ENCODE measurements around the gene LIPG. TPM values are rescaled to one million over a fixed set of nuclear protein-coding genes. Genes with fewer than 3 reads are reported as not detected.

The LIPG gene
- total and polyA plus RNA-seq, 5 donors from 2014 or later: not detected

DNA sequence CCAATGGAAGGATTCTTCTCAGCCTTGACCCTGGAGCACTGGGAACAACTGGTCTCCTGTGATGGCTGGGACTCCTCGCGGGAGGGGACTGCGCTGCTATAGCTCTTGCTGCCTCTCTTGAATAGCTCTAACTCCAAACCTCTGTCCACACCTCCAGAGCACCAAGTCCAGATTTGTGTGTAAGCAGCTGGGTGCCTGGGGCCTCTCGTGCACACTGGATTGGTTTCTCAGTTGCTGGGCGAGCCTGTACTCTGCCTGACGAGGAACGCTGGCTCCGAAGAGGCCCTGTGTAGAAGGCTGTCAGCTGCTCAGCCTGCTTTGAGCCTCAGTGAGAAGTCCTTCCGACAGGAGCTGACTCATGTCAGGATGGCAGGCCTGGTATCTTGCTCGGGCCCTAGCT, 28.8 kb downstream of the LIPG start:
- H3K4me1 Mint-ChIP-seq: no peaks in the 10 kb centered on the region
- Histone ChIP-seq H3K9me3 (ENCODE audit: control insufficient read depth in 2 of 2, low read length in 2 of 2) (no peaks in the 10 kb centered on the region), H3K4me3 (ENCODE audit: low read depth, low read length) (no peak overlapping the region), H3K36me3 (ENCODE audit: control insufficient read depth, insufficient read depth, low read length) (no peaks in the 10 kb centered on the region), H3K27ac (ENCODE audit: insufficient read depth, low read length, poor library complexity, severe bottlenecking) (no peak overlapping the region), H3K27me3 (ENCODE audit: control insufficient read depth, insufficient read depth, low read length) (peaks cover 3% of the 10 kb centered on the region), H3K4me1 (ENCODE audit: control insufficient read depth, insufficient read depth, low read length, poor library complexity, severe bottlenecking) (no peaks in the 10 kb centered on the region)
- DNase-seq: no peak
- H3K27ac Mint-ChIP-seq: no peak overlapping the region
- peaks cover 0 to 2% (median 0%) of the 10 kb centered on the region in 7 donors for H3K9me3 Mint-ChIP-seq
- H3K4me3 Mint-ChIP-seq: no peak overlapping the region
- no peak for ATAC-seq (ENCODE audit: low read depth in 2 of 2)
- peaks cover 8% of the 10 kb centered on the region for H3K27me3 Mint-ChIP-seq
- no peaks in the 10 kb centered on the region for H3K36me3 Mint-ChIP-seq

DNA sequence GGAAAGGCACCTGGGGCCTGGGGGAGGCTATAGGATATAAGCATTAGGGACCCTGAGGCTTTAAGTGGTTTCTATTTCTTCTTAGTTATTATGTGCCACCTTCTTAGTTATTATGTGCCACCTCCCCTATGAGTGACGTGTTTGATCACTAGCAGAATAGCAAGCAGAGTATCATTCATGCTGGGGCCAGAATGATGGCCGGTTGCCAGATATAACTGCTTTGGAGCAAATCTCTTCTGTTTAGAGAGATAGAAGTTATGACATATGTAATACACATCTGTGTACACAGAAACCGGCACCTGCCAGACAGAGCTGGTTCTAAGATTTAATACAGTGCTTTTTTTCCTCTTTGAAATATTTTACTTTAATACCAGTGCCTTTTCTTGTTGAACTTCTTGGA, 29.4 kb downstream of the LIPG start:
- H3K27ac ChIP-seq (ENCODE audit: insufficient read depth, low read length, poor library complexity, severe bottlenecking): no peak overlapping the region
- no peaks in the 10 kb centered on the region for H3K9me3 ChIP-seq (ENCODE audit: control insufficient read depth in 2 of 2, low read length in 2 of 2)
- Mint-ChIP-seq H3K9me3 (peaks cover 0 to 2% (median 0%) of the 10 kb centered on the region in 7 donors), H3K4me1 (no peaks in the 10 kb centered on the region), H3K27ac (no peak overlapping the region), H3K36me3 (no peaks in the 10 kb centered on the region), H3K4me3 (no peak overlapping the region), H3K27me3 (peaks cover 8% of the 10 kb centered on the region)
- H3K27me3 ChIP-seq (ENCODE audit: control insufficient read depth, insufficient read depth, low read length): peaks cover 3% of the 10 kb centered on the region
- no peaks in the 10 kb centered on the region for H3K4me1 ChIP-seq (ENCODE audit: control insufficient read depth, insufficient read depth, low read length, poor library complexity, severe bottlenecking)
- ATAC-seq (ENCODE audit: low read depth in 2 of 2) (no peak), DNase-seq (no peak)
- no peaks in the 10 kb centered on the region for H3K36me3 ChIP-seq (ENCODE audit: control insufficient read depth, insufficient read depth, low read length)
- H3K4me3 ChIP-seq (ENCODE audit: low read depth, low read length): no peak overlapping the region

DNA sequence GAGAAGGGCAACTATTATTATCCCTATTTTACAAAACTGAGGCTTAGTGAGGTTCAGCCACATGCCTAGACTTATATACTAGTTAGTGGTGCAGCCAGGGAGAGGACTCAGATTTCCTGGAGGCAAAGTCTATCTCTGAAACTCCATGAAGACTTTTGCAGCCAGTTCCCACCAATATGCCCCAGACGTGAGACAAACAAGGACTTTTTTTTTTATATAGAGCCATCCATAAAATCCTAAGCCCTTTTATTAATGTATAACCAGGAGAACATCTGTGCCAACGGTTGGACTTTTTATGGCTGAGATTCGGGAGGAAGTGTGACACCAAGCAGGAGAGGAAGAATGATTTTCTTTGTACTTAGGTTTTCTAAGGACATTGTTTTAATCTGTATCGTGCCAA, 29.9 kb downstream of the LIPG start:
- Histone ChIP-seq H3K4me1 (ENCODE audit: control insufficient read depth, insufficient read depth, low read length, poor library complexity, severe bottlenecking) (no peaks in the 10 kb centered on the region), H3K36me3 (ENCODE audit: control insufficient read depth, insufficient read depth, low read length) (no peaks in the 10 kb centered on the region), H3K27ac (ENCODE audit: insufficient read depth, low read length, poor library complexity, severe bottlenecking) (no peak overlapping the region), H3K27me3 (ENCODE audit: control insufficient read depth, insufficient read depth, low read length) (peaks cover 3% of the 10 kb centered on the region), H3K9me3 (ENCODE audit: control insufficient read depth in 2 of 2, low read length in 2 of 2) (no peaks in the 10 kb centered on the region), H3K4me3 (ENCODE audit: low read depth, low read length) (no peak overlapping the region)
- no peak overlapping the region for H3K27ac Mint-ChIP-seq
- H3K4me3 Mint-ChIP-seq: no peak overlapping the region
- H3K27me3 Mint-ChIP-seq: peaks cover 8% of the 10 kb centered on the region
- no peaks in the 10 kb centered on the region for H3K4me1 Mint-ChIP-seq
- no peaks in the 10 kb centered on the region for H3K36me3 Mint-ChIP-seq
- peaks cover 0 to 2% (median 0%) of the 10 kb centered on the region in 7 donors for H3K9me3 Mint-ChIP-seq
- ATAC-seq (ENCODE audit: low read depth in 2 of 2) (no peak), DNase-seq (no peak)

DNA sequence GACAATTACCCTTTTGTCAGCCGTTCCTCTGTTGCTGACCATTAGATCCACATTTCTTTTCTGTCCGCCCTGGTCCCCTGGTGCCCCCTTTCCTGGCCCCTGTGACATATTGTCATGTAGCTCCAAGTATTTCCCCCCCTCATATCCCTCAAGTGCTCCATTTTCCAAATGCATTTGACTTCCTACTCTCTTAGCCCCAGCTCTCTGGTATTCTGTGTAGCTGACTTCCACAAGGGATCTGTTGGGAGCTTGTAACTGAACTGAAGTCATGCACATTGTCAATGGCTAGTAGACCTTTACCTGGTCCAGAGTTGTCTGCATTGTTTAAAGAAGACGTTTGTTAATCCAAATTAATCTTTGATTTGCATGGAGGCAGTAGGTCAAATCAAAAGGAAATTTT, 34.8 kb downstream of the LIPG start:
- H3K27ac Mint-ChIP-seq: no peak overlapping the region
- Histone ChIP-seq H3K4me1 (ENCODE audit: control insufficient read depth, insufficient read depth, low read length, poor library complexity, severe bottlenecking) (no peaks in the 10 kb centered on the region), H3K27ac (ENCODE audit: insufficient read depth, low read length, poor library complexity, severe bottlenecking) (no peak overlapping the region), H3K9me3 (ENCODE audit: control insufficient read depth in 2 of 2, low read length in 2 of 2) (no peaks in the 10 kb centered on the region), H3K27me3 (ENCODE audit: control insufficient read depth, insufficient read depth, low read length) (peaks cover 3% of the 10 kb centered on the region), H3K36me3 (ENCODE audit: control insufficient read depth, insufficient read depth, low read length) (no peaks in the 10 kb centered on the region), H3K4me3 (ENCODE audit: low read depth, low read length) (no peak overlapping the region)
- ATAC-seq (ENCODE audit: low read depth in 2 of 2) (no peak), DNase-seq (no peak)
- peaks cover 0 to 8% (median 6%) of the 10 kb centered on the region in 4 donors for H3K4me1 Mint-ChIP-seq
- peaks cover 23% of the 10 kb centered on the region for H3K27me3 Mint-ChIP-seq
- H3K36me3 Mint-ChIP-seq: peaks cover 6% of the 10 kb centered on the region
- peaks cover 0 to 2% (median 0%) of the 10 kb centered on the region in 7 donors for H3K9me3 Mint-ChIP-seq
- no peak overlapping the region for H3K4me3 Mint-ChIP-seq

DNA sequence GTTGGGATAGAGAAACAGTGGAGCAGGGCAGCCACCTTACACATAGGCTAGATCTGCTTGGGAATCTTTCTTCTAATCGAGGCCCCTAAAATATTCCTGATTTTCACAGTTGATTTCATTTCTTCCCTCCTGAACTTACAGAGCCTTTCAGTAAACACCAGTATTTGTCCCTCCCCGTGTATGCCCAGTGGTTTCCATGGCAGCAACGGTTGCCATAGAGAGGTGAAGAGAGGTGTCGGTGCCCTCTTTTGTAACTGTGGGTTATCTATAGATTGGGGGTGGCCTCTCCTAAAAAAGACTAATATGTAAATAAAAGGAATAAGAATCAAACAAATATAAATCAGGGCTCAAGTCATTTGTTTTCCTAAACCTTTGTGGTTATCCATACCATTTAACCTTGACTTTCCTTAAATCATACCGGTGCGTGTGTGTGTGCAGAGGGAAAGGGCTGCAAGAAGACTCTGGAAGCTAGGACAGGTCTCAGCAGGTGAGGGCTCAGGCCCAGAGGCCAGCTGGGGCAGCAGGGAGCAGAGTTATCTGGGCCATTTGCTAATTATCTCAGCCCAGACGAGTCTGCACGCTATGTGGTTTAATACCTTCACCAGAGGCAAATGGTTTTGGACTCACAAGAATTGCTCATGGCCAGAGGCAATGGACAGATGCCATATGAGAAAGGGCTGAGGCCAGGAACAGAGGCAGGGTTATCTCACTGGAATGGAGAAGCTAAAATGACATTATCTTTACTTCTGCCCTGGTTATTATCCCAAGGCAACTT, 35.5 kb downstream of the LIPG start:
- Mint-ChIP-seq H3K36me3 (peaks cover 6% of the 10 kb centered on the region), H3K4me1 (peaks cover 0 to 8% (median 6%) of the 10 kb centered on the region in 4 donors), H3K27ac (no peak overlapping the region), H3K9me3 (peaks cover 0 to 5% (median 0%) of the 10 kb centered on the region in 7 donors), H3K27me3 (peaks cover 19% of the 10 kb centered on the region), H3K4me3 (no peak overlapping the region)
- no peak overlapping the region for H3K4me3 ChIP-seq (ENCODE audit: low read depth, low read length)
- no peak overlapping the region for H3K27ac ChIP-seq (ENCODE audit: insufficient read depth, low read length, poor library complexity, severe bottlenecking)
- DNase-seq (no peak), ATAC-seq (ENCODE audit: low read depth in 2 of 2) (no peak)
- peaks cover 3% of the 10 kb centered on the region for H3K27me3 ChIP-seq (ENCODE audit: control insufficient read depth, insufficient read depth, low read length)
- no peaks in the 10 kb centered on the region for H3K36me3 ChIP-seq (ENCODE audit: control insufficient read depth, insufficient read depth, low read length)
- no peaks in the 10 kb centered on the region for H3K4me1 ChIP-seq (ENCODE audit: control insufficient read depth, insufficient read depth, low read length, poor library complexity, severe bottlenecking)
- H3K9me3 ChIP-seq (ENCODE audit: control insufficient read depth in 2 of 2, low read length in 2 of 2): no peaks in the 10 kb centered on the region

DNA sequence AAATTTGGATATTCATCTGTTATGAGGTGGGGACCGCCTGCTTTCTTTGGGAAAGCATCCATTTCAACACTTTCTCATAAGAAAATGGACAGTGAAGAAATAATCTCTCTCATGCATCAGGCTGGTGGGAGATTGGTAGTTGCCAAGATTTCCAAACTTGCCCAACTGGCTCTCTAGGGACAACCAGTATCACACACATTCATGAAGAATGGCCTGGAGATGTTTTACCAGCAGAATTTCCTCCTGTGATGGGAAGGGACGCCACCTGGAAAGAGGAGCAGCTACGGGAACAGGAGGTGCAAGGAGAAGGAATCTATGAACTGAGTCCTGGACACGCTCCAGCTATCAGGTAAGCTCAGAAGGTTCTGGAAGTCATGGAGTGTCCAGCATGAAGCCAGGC, 39.4 kb downstream of the LIPG start:
- H3K4me1 Mint-ChIP-seq: peaks cover 0 to 8% (median 6%) of the 10 kb centered on the region in 4 donors
- H3K27ac ChIP-seq (ENCODE audit: insufficient read depth, low read length, poor library complexity, severe bottlenecking): no peak overlapping the region
- no peak overlapping the region for H3K4me3 ChIP-seq (ENCODE audit: low read depth, low read length)
- peaks cover 1 to 11% (median 3%) of the 10 kb centered on the region in 7 donors for H3K9me3 Mint-ChIP-seq
- H3K36me3 Mint-ChIP-seq: peaks cover 6% of the 10 kb centered on the region
- H3K4me1 ChIP-seq (ENCODE audit: control insufficient read depth, insufficient read depth, low read length, poor library complexity, severe bottlenecking): no peaks in the 10 kb centered on the region
- H3K27ac Mint-ChIP-seq: no peak overlapping the region
- no peak for DNase-seq
- ATAC-seq (ENCODE audit: low read depth in 2 of 2): no peak
- no peak overlapping the region for H3K4me3 Mint-ChIP-seq
- peaks cover 4 to 7% of the 10 kb centered on the region in 2 experiments for H3K9me3 ChIP-seq (ENCODE audit: control insufficient read depth in 2 of 2, low read length in 2 of 2)
- H3K36me3 ChIP-seq (ENCODE audit: control insufficient read depth, insufficient read depth, low read length): no peaks in the 10 kb centered on the region
- peaks cover 33% of the 10 kb centered on the region for H3K27me3 Mint-ChIP-seq
- H3K27me3 ChIP-seq (ENCODE audit: control insufficient read depth, insufficient read depth, low read length): peaks cover 9% of the 10 kb centered on the region

DNA sequence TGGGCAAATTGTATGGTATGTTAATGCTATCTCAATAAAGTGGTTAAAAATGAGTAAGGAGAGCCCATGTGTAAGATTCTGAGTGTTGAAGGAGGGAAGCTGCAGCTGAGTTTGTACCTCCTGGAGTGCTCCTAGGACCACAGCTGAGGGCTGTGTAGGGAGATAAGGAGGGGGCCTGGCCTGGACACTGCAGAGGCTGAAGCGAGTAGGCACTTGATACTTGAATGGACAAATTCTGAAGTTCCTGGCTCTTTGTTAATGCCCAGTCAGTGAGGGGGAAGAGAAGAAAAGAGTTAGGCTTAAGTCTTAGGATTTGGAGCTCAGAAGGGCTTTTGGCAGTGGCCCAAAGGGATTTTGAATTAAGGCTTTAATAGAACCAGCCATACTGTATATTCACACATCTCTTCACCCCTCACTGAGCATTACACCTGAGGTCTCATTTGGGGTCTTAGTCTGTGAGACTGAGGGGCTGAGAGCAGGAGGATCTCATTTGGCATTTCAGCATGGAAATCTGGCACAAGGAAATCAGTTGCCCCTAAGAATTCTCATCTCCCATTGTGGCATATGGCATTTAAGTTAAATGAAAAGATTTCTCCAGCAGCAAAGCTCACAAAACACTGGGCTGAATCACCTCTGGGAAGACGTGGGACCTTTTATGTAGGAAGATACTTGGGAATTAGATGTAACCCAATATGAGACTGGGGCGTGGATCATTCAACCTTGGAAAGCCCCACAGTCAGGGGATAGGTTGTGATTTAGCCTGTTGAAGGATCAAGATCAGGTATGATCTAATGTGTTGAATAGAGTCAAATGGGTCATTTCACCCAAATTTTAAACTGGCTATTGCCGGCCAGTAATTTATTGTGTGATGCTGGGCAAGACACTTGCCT, 46.8 kb downstream of the LIPG start:
- Mint-ChIP-seq H3K36me3 (no peaks in the 10 kb centered on the region), H3K9me3 (peaks cover 0 to 11% (median 3%) of the 10 kb centered on the region in 7 donors), H3K27me3 (peaks cover 10% of the 10 kb centered on the region), H3K4me3 (no peak overlapping the region), H3K4me1 (peaks cover 0 to 17% (median 0%) of the 10 kb centered on the region in 4 donors), H3K27ac (no peak overlapping the region)
- DNase-seq (no peak), ATAC-seq (ENCODE audit: low read depth in 2 of 2) (no peak)
- H3K27me3 ChIP-seq (ENCODE audit: control insufficient read depth, insufficient read depth, low read length): peaks cover 6% of the 10 kb centered on the region
- no peak overlapping the region for H3K4me3 ChIP-seq (ENCODE audit: low read depth, low read length)
- no peaks in the 10 kb centered on the region for H3K36me3 ChIP-seq (ENCODE audit: control insufficient read depth, insufficient read depth, low read length)
- no peak overlapping the region for H3K27ac ChIP-seq (ENCODE audit: insufficient read depth, low read length, poor library complexity, severe bottlenecking)
- peaks cover 4 to 7% of the 10 kb centered on the region in 2 experiments for H3K9me3 ChIP-seq (ENCODE audit: control insufficient read depth in 2 of 2, low read length in 2 of 2)
- no peaks in the 10 kb centered on the region for H3K4me1 ChIP-seq (ENCODE audit: control insufficient read depth, insufficient read depth, low read length, poor library complexity, severe bottlenecking)
